HUES48 (cell line): ENCODE results near the gene HJV.

Source experiments
- H3K27ac ChIP-seq: one replicate; pipeline ENCODE4 v1.7.0; 2013; ENCODE audit warnings: low read depth, low read length, inconsistent platforms
- H3K27me3 ChIP-seq: 2 replicates; pipeline ENCODE4 v1.6.1; 2013; ENCODE audit warnings: mild to moderate bottlenecking, low read length; ENCODE audit not compliant: control insufficient read depth, insufficient read depth
- H3K36me3 ChIP-seq: 2 replicates; pipeline ENCODE4 v1.6.1; 2013; ENCODE audit warnings: low read length; ENCODE audit not compliant: control insufficient read depth, insufficient read depth
- H3K4me1 ChIP-seq: 2 replicates; pipeline ENCODE4 v1.6.1; 2013; ENCODE audit warnings: mild to moderate bottlenecking, low read length; ENCODE audit not compliant: control insufficient read depth, insufficient read depth
- H3K4me3 ChIP-seq: 2 replicates; pipeline ENCODE4 v1.5.1; 2013; ENCODE audit warnings: mild to moderate bottlenecking, low read depth, low read length
- H3K9ac ChIP-seq: 2 replicates; pipeline ENCODE4 v1.6.1; 2013; ENCODE audit warnings: mild to moderate bottlenecking, low read depth, low read length, moderate library complexity
- H3K9me3 ChIP-seq: 2 replicates; pipeline ENCODE4 v1.6.1; 2013; ENCODE audit warnings: low read length; ENCODE audit not compliant: control insufficient read depth, insufficient read depth

The HJV gene

GRCh38 chr1:145991735-145992412 lies 29.7 kb downstream of the HJV start:
- Histone ChIP-seq H3K27ac (no peak overlapping the region), H3K4me3 (no peak overlapping the region), H3K9ac (no peak overlapping the region; the same call in 1 of the 2 replicates), H3K4me1 (peaks cover 7% of the 10 kb centered on the region), H3K36me3 (peaks cover 33% of the 10 kb centered on the region), H3K27me3 (no peaks in the 10 kb centered on the region), H3K9me3 (no peaks in the 10 kb centered on the region)

GRCh38 chr1:145990249-145990855 lies 31.2 kb downstream of the HJV start:
- Histone ChIP-seq H3K4me1 (peaks cover 11% of the 10 kb centered on the region), H3K27me3 (no peaks in the 10 kb centered on the region), H3K4me3 (no peak overlapping the region), H3K9me3 (no peaks in the 10 kb centered on the region), H3K27ac (no peak overlapping the region), H3K36me3 (peaks cover 33% of the 10 kb centered on the region), H3K9ac (no peak overlapping the region)

- H3K9me3 ChIP-seq: no peaks in the 10 kb centered on the region
- no peak overlapping the region for H3K4me3 ChIP-seq
- H3K4me1 ChIP-seq: peaks cover 12% of the 10 kb centered on the region
- no peak overlapping the region for H3K27ac ChIP-seq
- H3K27me3 ChIP-seq: no peaks in the 10 kb centered on the region
- H3K9ac ChIP-seq: no peak overlapping the region
- peaks cover 17% of the 10 kb centered on the region for H3K36me3 ChIP-seq
Observed at GRCh38 chr1:145988773-145989172, 32.8 kb downstream of the HJV start.

GRCh38 chr1:145987926-145988325 lies 33.6 kb downstream of the HJV start:
- H3K9ac ChIP-seq: no peak overlapping the region
- H3K27ac ChIP-seq: no peak overlapping the region
- H3K4me3 ChIP-seq: no peak overlapping the region
- H3K4me1 ChIP-seq: peaks cover 12% of the 10 kb centered on the region
- H3K36me3 ChIP-seq: peaks cover 9% of the 10 kb centered on the region
- H3K27me3 ChIP-seq: no peaks in the 10 kb centered on the region
- H3K9me3 ChIP-seq: no peaks in the 10 kb centered on the region

GRCh38 chr1:145986551-145986950 lies 35.0 kb downstream of the HJV start:
- Histone ChIP-seq H3K4me1 (peaks cover 12% of the 10 kb centered on the region), H3K36me3 (no peaks in the 10 kb centered on the region), H3K27ac (no peak overlapping the region), H3K27me3 (no peaks in the 10 kb centered on the region), H3K4me3 (no peak overlapping the region), H3K9ac (no peak overlapping the region), H3K9me3 (no peaks in the 10 kb centered on the region)

GRCh38 chr1:145985502-145986439 lies 35.8 kb downstream of the HJV start:
- no peak overlapping the region for H3K9ac ChIP-seq
- H3K4me1 ChIP-seq: peaks cover 12% of the 10 kb centered on the region
- peak overlapping the region; percentile 59 for H3K27ac ChIP-seq
- no peaks in the 10 kb centered on the region for H3K27me3 ChIP-seq
- H3K36me3 ChIP-seq: no peaks in the 10 kb centered on the region
- H3K4me3 ChIP-seq: no peak overlapping the region
- H3K9me3 ChIP-seq: no peaks in the 10 kb centered on the region

- Histone ChIP-seq H3K27ac (peak overlapping the region; percentile 59), H3K36me3 (no peaks in the 10 kb centered on the region), H3K4me1 (peaks cover 12% of the 10 kb centered on the region), H3K9me3 (no peaks in the 10 kb centered on the region), H3K9ac (no peak overlapping the region), H3K4me3 (no peak overlapping the region), H3K27me3 (no peaks in the 10 kb centered on the region)
Observed at GRCh38 chr1:145985129-145985501, 36.4 kb downstream of the HJV start.

- no peaks in the 10 kb centered on the region for H3K27me3 ChIP-seq
- H3K27ac ChIP-seq: no peak overlapping the region
- H3K9me3 ChIP-seq: no peaks in the 10 kb centered on the region
- H3K4me1 ChIP-seq: peaks cover 17% of the 10 kb centered on the region
- H3K4me3 ChIP-seq: no peak overlapping the region
- no peak overlapping the region for H3K9ac ChIP-seq
- H3K36me3 ChIP-seq: no peaks in the 10 kb centered on the region
Observed at GRCh38 chr1:145983960-145984830, 37.3 kb downstream of the HJV start.

GRCh38 chr1:145983206-145983675 lies 38.3 kb downstream of the HJV start:
- Histone ChIP-seq H3K36me3 (no peaks in the 10 kb centered on the region), H3K4me3 (no peak overlapping the region), H3K9ac (no peak overlapping the region), H3K27ac (no peak overlapping the region), H3K9me3 (no peaks in the 10 kb centered on the region), H3K4me1 (peaks cover 26% of the 10 kb centered on the region), H3K27me3 (no peaks in the 10 kb centered on the region)

- Histone ChIP-seq H3K27ac (no peak overlapping the region), H3K9ac (no peak overlapping the region), H3K27me3 (no peaks in the 10 kb centered on the region), H3K4me1 (peaks cover 35% of the 10 kb centered on the region), H3K9me3 (no peaks in the 10 kb centered on the region), H3K36me3 (no peaks in the 10 kb centered on the region), H3K4me3 (no peak overlapping the region)
Observed at GRCh38 chr1:145982010-145982723, 39.4 kb downstream of the HJV start.
